Measurements from ENCODE around the gene CROT. TPM values are rescaled to one million over a fixed set of nuclear protein-coding genes. Genes with fewer than 3 reads are reported as not detected.

CROT gene
- total RNA-seq, 1 donor from 2014 or later = 8.8 TPM

DNA sequence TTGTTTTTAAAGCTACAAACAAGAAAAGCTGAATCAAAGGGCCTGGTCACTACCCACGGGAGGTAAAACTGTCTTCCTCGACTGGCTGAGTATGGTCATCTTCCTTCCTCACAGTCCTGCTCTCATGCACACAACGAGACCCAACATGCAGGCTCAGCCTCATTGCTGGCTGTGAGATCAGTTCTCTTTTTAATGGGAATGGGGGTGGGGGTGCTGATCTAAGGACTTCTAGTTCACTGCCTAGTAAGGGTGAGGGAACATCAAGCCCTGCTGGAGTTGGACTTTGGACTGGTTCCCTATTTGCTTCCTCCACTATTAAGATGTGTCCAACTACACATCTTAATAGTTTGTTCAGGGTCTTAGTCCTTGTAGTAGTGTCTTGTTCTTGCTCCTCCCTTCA is 81.8 kb downstream of the CROT start:
- Histone ChIP-seq H3K27ac (replicated peaks) (no peak overlapping the region), H3K9me3 (replicated peaks) (no peaks in the 10 kb centered on the region), H3K4me3 (no peak overlapping the region), H3K4me1 (no peaks in the 10 kb centered on the region), H3K27me3 (ENCODE audit: low read depth) (no peaks in the 10 kb centered on the region), H3K36me3 (peaks cover 13% of the 10 kb centered on the region)
- TF ChIP-seq, protein P1, sequence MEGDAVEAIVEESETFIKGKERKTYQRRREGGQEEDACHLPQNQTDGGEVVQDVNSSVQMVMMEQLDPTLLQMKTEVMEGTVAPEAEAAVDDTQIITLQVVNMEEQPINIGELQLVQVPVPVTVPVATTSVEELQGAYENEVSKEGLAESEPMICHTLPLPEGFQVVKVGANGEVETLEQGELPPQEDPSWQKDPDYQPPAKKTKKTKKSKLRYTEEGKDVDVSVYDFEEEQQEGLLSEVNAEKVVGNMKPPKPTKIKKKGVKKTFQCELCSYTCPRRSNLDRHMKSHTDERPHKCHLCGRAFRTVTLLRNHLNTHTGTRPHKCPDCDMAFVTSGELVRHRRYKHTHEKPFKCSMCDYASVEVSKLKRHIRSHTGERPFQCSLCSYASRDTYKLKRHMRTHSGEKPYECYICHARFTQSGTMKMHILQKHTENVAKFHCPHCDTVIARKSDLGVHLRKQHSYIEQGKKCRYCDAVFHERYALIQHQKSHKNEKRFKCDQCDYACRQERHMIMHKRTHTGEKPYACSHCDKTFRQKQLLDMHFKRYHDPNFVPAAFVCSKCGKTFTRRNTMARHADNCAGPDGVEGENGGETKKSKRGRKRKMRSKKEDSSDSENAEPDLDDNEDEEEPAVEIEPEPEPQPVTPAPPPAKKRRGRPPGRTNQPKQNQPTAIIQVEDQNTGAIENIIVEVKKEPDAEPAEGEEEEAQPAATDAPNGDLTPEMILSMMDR (IDR thresholded peaks at IDR 0.05; ENCODE audit: borderline replicate concordance) = no peak
- intact Hi-C loops (cut with micrococcal nuclease) = no loop called here
- DNase-seq = no peak

DNA sequence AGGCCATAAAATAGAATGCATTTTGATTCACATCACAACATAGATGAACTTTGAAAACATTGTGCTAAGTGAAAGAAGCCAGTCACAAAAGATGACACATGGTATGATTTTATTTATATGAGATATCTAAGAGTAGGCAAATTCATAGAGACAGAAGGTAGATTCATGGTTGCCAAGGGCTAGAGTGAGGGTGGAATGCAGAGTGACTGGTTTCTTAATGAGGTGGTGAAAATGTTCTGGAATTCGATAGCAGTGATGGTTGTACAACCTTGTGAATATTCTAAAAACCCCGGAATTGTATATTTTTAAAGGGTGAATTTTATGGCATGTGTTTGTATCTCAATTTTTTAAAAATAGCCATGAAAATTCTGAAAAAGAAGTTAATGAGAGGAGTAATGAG is 87.1 kb downstream of the CROT start:
- Histone ChIP-seq H3K9me3 (replicated peaks) (no peaks in the 10 kb centered on the region), H3K36me3 (peaks cover 13% of the 10 kb centered on the region), H3K27ac (replicated peaks) (no peak overlapping the region), H3K4me1 (no peaks in the 10 kb centered on the region), H3K27me3 (ENCODE audit: low read depth) (no peaks in the 10 kb centered on the region), H3K4me3 (no peak overlapping the region)
- DNase-seq = no peak
- intact Hi-C loops (cut with micrococcal nuclease) = no loop called here
- TF ChIP-seq, protein P1 (IDR thresholded peaks at IDR 0.05; ENCODE audit: borderline replicate concordance) = no peak

DNA sequence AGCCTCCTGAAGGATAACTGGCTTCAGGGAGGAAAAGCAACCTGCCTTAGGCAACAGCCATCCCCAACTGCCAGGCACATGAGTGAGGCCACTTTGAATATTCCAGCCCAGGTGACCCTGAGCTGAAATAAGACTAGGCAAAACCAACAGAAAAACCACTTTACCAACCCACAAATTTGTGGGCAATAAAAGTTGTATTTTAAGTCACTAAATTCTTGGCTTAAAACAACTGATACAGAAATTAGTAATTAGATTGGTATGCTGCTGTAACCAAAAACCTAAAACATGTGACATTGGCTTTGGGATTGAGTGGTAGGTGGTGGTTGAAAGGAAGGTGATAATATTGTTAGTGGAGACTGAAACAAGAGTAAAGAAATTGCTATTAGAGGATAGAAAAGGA is 90.1 kb downstream of the CROT start:
- no peak for DNase-seq
- H3K36me3 ChIP-seq = peaks cover 23% of the 10 kb centered on the region
- intact Hi-C loops (cut with micrococcal nuclease) = no loop called here

DNA sequence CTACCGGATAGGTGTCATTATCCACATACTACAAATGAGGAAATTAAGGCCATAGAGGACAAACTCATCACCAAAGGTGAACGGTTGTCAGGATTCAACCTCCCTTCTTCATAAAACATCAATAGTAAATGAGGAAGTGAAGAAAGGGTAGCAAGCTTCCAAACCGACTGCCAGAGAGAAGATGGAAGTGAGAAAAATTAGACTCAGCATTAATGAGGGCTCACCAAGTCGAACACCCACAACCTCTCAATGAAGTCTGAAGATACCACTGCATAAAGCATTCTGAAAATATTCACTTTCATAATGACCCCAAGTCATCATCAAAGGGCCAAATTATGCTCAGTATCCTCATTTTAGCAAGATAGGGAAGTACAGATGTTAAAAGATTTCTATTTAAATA is 100.4 kb downstream of the CROT start:
- intact Hi-C loops (cut with micrococcal nuclease) = no loop called here
- H3K4me1 ChIP-seq = no peaks in the 10 kb centered on the region
- H3K4me3 ChIP-seq = no peak overlapping the region
- no peaks in the 10 kb centered on the region for H3K27me3 ChIP-seq (ENCODE audit: low read depth)
- no peak for DNase-seq
- H3K36me3 ChIP-seq = peaks cover 8% of the 10 kb centered on the region
- H3K27ac ChIP-seq (replicated peaks) = no peak overlapping the region
- TF ChIP-seq, protein P1 (IDR thresholded peaks at IDR 0.05; ENCODE audit: borderline replicate concordance) = no peak
- H3K9me3 ChIP-seq (replicated peaks) = no peaks in the 10 kb centered on the region

More for the DNA sequence above, 90.1 kb downstream of the CROT start:
- no peak overlapping the region for H3K27ac ChIP-seq (replicated peaks)
- TF ChIP-seq, protein P1 (IDR thresholded peaks at IDR 0.05; ENCODE audit: borderline replicate concordance) = no peak
- H3K27me3 ChIP-seq (ENCODE audit: low read depth) = no peaks in the 10 kb centered on the region
- H3K4me1 ChIP-seq = no peaks in the 10 kb centered on the region
- no peaks in the 10 kb centered on the region for H3K9me3 ChIP-seq (replicated peaks)
- no peak overlapping the region for H3K4me3 ChIP-seq

DNA sequence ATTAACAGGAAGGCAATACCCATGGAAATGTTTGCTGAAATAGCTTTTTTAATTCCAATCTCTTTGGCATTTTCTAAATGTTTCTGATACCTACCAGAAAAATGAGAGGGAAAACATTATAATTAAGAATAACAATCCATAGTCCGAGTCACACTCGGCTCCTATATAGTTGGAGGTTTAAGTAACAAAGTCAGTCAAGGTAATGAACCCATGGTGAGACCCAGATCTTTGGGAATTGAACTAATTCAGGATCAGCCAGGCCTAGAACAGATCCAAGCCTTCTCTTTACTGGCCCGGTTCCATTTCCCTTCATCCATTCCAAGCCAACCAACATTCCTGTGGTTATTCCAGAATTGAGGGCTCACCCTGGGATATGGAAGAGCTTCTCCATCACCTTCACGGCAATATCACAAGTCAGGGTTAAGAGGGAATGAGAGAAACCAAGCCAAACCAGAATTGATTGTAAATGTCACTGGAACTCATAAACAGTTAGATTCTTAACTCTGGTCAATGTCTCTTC is 101.7 kb downstream of the CROT start:
- H3K4me3 ChIP-seq = no peak overlapping the region
- H3K36me3 ChIP-seq = peaks cover 13% of the 10 kb centered on the region
- H3K27ac ChIP-seq (replicated peaks) = no peak overlapping the region
- intact Hi-C loops (cut with micrococcal nuclease) = no loop called here
- DNase-seq = no peak
- H3K9me3 ChIP-seq (replicated peaks) = no peaks in the 10 kb centered on the region
- no peaks in the 10 kb centered on the region for H3K4me1 ChIP-seq
- H3K27me3 ChIP-seq (ENCODE audit: low read depth) = no peaks in the 10 kb centered on the region
- TF ChIP-seq, protein P1 (IDR thresholded peaks at IDR 0.05; ENCODE audit: borderline replicate concordance) = no peak

All from left ventricle myocardium inferior (tissue), 1 donor.